Duodenal mucosa (tissue), 2 donors: ENCODE results near the gene EVL.

Experiments
- H3K27ac ChIP-seq: one replicate; pipeline ENCODE4 v1.7.0; 2013; ENCODE audit warnings: low read depth, low read length
- H3K27me3 ChIP-seq, 2 donors: one replicate each; pipeline ENCODE4 v1.7.0; 2013; ENCODE audit warnings: low read length in 2 of 2, control low read depth in 1 of 2; ENCODE audit not compliant: insufficient read depth in 2 of 2, control insufficient read depth in 1 of 2
- H3K36me3 ChIP-seq, 2 donors: one replicate each; pipeline ENCODE4 v1.7.0; 2013; ENCODE audit warnings: low read length in 2 of 2, control low read depth in 1 of 2; ENCODE audit not compliant: insufficient read depth in 2 of 2, control insufficient read depth in 1 of 2
- H3K4me1 ChIP-seq, 2 donors: one replicate each; pipeline ENCODE4 v1.7.0; 2013; ENCODE audit warnings: low read length in 2 of 2, control low read depth in 1 of 2; ENCODE audit not compliant: insufficient read depth in 2 of 2, control insufficient read depth in 1 of 2
- H3K4me3 ChIP-seq, 2 donors: one replicate each; pipeline ENCODE4 v1.7.0; 2013; ENCODE audit warnings: low read length in 2 of 2, low read depth in 1 of 2
- H3K9ac ChIP-seq, 2 donors: one replicate each; pipeline ENCODE4 v1.7.0; 2013; ENCODE audit warnings: low read length in 2 of 2, low read depth in 1 of 2
- H3K9me3 ChIP-seq, 2 donors: one replicate each; pipeline ENCODE4 v1.7.0; 2013; ENCODE audit warnings: low read length in 2 of 2, control low read depth in 1 of 2; ENCODE audit not compliant: control insufficient read depth in 1 of 2

Gene EVL

DNA sequence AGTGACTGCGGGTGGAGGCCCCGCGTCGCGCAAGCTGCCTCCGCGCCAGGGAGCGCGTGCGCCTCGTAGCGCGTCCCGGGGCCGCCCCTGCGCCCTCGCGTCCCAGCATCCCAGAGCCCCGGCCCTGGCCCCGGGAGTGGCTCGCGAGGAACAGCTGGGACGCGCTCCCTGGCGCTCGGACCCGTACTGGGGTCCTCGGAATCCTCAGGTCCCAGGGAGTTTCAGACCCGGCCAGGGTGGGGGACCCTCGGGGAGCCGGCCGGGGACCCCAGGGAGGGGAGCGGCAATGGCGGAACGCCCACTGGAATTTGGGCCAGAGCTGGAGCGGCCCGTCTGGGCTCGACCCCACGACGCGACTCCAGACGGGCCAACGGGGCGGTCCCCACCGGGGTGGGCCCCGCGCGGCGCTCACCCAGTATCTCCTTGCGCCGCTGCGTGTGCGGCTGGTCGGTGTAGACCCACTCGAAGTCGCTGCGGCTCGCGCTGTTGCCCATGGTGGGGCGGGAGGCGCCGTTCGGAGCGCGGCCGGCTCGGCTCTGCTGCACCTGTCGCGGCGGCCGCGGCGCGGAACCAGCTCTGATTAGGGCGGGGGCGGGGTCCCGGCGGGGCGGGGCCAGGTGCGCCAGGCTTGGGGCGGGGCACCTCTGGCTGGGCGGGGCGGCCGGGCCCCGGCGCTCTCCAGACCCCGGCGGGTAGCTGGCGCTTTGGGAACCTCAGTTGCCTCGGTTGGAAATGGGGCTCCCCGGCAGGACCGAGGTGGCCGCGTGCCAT is 94.1 kb downstream of the EVL start, which contains the start of gene DEGS2:
DEGS2 (minus strand) TSS at position 552 of the 771 bp plus-strand sequence; CDS start at position 494, 58 bp downstream.
- H3K4me3 ChIP-seq = peak within 1 kb of the TSS; percentile 71 to 72
- peak within 1 kb of the TSS; percentile 45 to 70 for H3K9ac ChIP-seq
- peaks cover 6% of the 10 kb centered on the region in 2 donors for H3K9me3 ChIP-seq
- peaks cover 0 to 8% of the 10 kb centered on the region in 2 donors for H3K27me3 ChIP-seq
- peak within 1 kb of the TSS; percentile 73 for H3K27ac ChIP-seq
- H3K4me1 ChIP-seq = peaks cover 26 to 31% of the 10 kb centered on the region in 2 donors
- no peaks in the 10 kb centered on the region for H3K36me3 ChIP-seq

DNA sequence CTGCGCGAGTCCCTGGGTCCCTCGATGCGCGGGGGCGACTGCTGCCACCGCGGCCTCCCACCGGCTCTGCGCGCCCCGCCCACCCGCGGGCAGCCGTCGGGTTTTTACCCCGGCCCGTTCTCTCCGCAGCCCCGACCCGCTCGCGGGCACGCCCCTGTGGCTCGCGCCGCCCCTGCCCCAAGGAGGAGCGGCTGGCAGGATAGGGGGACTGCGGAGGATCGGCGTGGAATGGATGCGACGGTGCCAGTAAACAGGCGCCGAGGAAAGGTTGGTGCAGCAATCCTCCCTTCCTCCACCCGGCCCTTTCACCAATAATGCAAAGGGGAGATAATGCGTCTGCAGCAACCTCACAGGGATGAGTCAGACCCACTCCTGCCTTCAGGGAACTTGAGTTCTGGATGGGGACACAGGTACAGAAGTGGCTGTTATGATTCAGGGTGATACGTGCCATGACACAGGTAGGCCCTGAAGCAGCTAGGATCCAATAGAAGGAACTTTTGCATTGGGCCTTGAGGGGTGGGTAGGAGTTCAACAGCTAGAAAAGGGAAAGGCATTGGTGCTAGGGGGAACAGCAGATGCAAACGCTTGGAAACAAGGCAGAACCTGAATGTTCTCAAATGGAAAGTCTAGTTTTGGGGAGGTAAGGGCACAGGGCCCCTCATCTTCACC is 94.8 kb downstream of the EVL start:
- Histone ChIP-seq H3K36me3 (no peaks in the 10 kb centered on the region), H3K4me1 (peaks cover 23 to 32% of the 10 kb centered on the region in 2 donors), H3K4me3 (peak overlapping the region; percentile 55 to 72), H3K9me3 (peaks cover 0 to under 1% of the 10 kb centered on the region in 2 donors), H3K27ac (no peak overlapping the region), H3K27me3 (peaks cover 0 to 8% of the 10 kb centered on the region in 2 donors), H3K9ac (no peak overlapping the region)

DNA sequence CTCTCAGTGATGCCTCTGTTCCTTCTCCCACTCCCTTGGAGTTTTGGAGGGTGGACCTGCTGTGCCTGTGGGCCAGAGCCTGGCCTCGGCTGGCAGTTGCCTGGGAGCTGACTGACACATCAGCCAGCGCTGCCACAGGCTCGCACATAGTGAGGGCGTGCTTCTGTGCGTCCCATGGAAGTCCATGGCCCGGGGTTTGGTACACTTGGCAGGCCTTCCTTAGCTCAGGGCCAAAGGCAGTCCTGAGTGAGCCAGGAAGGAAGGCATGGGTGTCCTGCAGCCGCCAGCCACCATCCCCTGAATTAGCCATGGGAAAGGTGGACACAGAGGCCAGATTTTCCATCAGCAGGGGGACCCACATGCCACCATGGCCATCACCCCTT is 95.3 kb downstream of the EVL start:
- H3K4me1 ChIP-seq = peaks cover 19 to 31% of the 10 kb centered on the region in 2 donors
- no peak overlapping the region for H3K9ac ChIP-seq
- no peak overlapping the region for H3K4me3 ChIP-seq
- H3K27ac ChIP-seq = no peak overlapping the region
- H3K27me3 ChIP-seq = peaks cover 0 to 8% of the 10 kb centered on the region in 2 donors
- no peaks in the 10 kb centered on the region for H3K9me3 ChIP-seq
- H3K36me3 ChIP-seq = no peaks in the 10 kb centered on the region

DNA sequence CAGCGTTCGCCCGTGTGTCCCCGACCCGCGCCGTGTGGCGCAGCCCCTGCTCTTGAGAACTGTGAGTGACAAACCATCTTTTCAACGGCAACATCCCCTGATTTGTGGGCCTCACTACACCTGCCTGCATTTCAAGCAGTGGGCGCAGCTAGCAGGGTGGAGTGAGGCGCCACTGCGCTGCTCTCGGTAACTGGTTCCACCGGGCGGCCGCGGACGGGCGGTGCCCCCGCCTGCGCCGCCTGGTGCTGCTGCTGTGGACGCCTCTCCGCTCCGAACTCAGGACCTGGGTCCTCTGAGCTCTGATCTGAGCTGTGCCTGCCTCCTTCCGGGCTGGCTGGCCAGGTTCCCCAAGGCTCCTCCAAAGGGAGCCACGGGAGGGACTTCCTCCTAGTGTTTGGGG is 100.2 kb downstream of the EVL start:
- Histone ChIP-seq H3K4me1 (peaks cover 5% of the 10 kb centered on the region in 2 donors), H3K9ac (no peak overlapping the region), H3K4me3 (peak overlapping the region in 1 of 2 donors; percentile 36), H3K9me3 (no peaks in the 10 kb centered on the region), H3K27me3 (peaks cover 0 to 3% of the 10 kb centered on the region in 2 donors), H3K36me3 (no peaks in the 10 kb centered on the region), H3K27ac (no peak overlapping the region)

DNA sequence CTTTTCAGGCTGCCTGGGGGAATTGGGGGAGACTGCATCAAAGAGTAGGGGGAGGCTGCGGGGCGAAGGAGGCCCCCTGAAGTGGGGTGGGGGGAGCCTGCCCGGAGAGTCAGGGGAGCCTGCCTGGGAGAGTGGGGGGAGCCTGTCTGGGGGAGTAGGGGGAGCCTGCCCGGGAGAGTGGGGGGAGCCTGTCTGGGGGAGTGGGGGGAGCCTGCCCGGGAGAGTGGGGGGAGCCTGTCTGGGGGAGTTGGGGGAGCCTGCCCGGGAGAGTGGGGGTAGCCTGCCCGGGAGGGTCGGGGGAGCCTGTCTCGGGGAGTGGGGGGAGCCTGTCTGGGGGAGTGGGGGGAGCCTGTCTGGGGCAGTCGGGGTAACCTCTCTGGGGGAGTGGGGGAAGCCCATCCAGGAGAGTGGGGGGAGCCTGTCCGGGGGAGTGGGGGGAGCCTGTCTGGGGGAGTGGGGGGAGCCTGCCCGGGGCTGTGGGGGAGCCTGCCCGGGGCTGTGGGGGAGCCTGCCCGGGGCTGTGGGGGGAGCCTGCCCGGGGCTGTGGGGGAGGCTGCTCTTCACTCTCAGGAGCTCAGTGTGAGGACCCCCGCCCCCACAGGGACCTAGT is 100.7 kb downstream of the EVL start:
- H3K27ac ChIP-seq = no peak overlapping the region
- peak overlapping the region; percentile 65 to 73 for H3K4me3 ChIP-seq
- H3K9me3 ChIP-seq = no peaks in the 10 kb centered on the region
- peaks cover 5% of the 10 kb centered on the region in 2 donors for H3K4me1 ChIP-seq
- peak overlapping the region; percentile 33 to 57 for H3K9ac ChIP-seq
- no peaks in the 10 kb centered on the region for H3K36me3 ChIP-seq
- no peaks in the 10 kb centered on the region for H3K27me3 ChIP-seq

DNA sequence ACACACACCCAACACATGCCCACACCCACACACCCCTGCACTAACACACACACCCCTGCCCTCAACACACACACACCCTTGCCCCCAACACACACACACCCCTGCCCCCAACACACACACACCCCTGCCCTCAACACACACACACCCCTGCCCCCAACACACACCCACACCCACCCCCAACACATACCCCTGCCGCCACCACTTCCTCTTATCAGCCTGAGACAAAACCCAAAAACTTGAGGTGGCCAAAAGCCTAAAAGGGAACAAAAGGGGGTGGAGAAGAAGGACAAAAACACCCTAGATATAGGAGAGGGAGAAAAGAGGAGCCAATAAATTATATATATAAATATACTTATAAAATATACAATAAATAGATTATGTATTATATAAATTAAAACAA is 103.3 kb downstream of the EVL start:
- H3K4me1 ChIP-seq = peaks cover 5% of the 10 kb centered on the region in 2 donors
- no peak overlapping the region for H3K9ac ChIP-seq
- no peak overlapping the region for H3K27ac ChIP-seq
- no peaks in the 10 kb centered on the region for H3K9me3 ChIP-seq
- no peaks in the 10 kb centered on the region for H3K36me3 ChIP-seq
- H3K4me3 ChIP-seq = no peak overlapping the region
- H3K27me3 ChIP-seq = peaks cover 0 to 6% of the 10 kb centered on the region in 2 donors

DNA sequence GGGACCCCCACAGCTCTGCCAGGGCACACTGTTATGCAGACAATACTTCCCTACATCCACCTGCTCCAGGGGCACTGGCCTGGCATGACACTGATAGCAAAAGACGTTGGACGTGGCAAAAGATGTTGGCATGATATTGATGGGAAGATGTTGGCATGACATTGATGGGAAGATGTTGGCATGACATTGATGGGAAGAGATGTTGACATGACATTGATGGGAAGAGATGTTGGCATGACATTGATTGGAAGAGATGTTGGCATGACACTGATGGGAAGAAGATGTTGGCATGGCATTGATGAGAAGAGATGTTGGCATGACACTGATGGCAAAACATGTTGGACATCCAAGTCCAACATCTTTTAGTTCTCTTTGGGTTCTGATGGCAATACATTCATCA is 105.7 kb downstream of the EVL start:
- Histone ChIP-seq H3K4me3 (no peak overlapping the region), H3K9ac (no peak overlapping the region), H3K27ac (no peak overlapping the region), H3K27me3 (peaks cover 0 to 6% of the 10 kb centered on the region in 2 donors), H3K36me3 (no peaks in the 10 kb centered on the region), H3K4me1 (peaks cover 0 to 10% of the 10 kb centered on the region in 2 donors), H3K9me3 (no peaks in the 10 kb centered on the region)

DNA sequence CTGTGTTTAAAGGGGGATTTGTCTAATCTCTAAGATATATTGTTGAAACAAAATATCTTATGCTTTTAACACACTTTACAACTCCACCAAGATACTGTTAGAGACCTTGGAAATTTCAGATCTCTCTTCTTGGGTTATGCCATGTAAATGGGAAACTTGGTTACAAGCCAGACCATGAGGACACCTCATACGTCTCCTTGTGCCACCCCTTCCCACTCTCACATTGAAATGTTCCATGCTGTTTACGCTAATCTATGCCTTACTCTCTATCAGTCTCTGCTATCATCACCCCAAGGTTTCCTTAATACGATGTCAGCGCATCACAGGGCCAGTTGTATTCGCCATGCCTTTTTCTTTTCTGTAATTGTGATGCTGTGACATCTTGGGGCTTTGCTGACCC is 107.6 kb downstream of the EVL start:
- Histone ChIP-seq H3K36me3 (no peaks in the 10 kb centered on the region), H3K4me1 (peaks cover 5 to 7% of the 10 kb centered on the region in 2 donors), H3K9ac (no peak overlapping the region), H3K27me3 (peaks cover 0 to 6% of the 10 kb centered on the region in 2 donors), H3K27ac (no peak overlapping the region), H3K9me3 (no peaks in the 10 kb centered on the region), H3K4me3 (no peak overlapping the region)

DNA sequence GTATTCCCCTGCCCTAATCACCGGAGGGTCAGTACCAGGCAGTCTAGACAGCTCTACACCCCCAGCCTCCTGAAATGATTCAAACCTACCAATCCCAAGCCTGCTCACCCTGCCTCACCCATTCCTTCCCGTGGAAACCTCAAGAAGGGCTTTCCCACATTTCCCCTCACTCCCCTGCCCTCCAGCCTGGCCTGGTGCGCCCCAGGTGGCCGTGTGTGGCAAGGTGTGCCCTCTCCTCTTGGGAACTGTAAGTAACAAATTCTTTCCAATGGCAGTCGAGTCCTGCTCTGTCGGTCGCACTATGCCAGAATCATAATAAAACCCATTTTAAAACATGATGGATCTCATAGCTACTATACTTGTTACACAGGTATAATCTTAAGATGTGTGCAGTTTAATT is 108.1 kb downstream of the EVL start:
- H3K4me1 ChIP-seq = peaks cover 9 to 10% of the 10 kb centered on the region in 2 donors
- H3K27me3 ChIP-seq = peaks cover 0 to 6% of the 10 kb centered on the region in 2 donors
- no peak overlapping the region for H3K27ac ChIP-seq
- no peaks in the 10 kb centered on the region for H3K9me3 ChIP-seq
- no peaks in the 10 kb centered on the region for H3K36me3 ChIP-seq
- no peak overlapping the region for H3K9ac ChIP-seq
- H3K4me3 ChIP-seq = no peak overlapping the region

DNA sequence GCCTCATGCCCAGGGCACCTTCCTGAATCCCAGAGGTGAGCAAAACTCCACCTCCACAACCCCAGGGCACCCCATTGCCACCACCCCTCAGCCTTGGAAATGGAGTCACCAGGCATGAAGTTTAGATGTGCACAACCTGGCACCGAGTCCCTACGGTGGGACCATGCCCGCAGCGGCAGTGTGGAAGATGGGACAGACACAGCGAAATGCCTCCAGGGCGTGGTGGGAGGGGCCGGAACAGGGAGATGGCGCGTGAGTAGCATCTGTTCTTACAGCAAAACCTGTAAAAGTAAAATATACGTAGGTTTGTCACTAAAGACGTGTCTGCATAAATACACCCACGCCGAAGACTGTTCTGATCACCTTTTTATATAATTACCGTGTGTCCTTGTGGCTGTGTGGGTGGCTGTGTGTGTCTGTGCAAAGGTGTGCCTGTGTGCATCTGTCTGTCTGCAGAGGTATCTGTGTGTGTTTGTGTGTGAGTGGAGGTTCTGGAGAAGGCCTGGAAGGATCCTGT is 111.6 kb downstream of the EVL start:
- Histone ChIP-seq H3K9ac (no peak overlapping the region), H3K9me3 (no peaks in the 10 kb centered on the region), H3K27me3 (peaks cover 0 to 6% of the 10 kb centered on the region in 2 donors), H3K27ac (no peak overlapping the region), H3K4me3 (no peak overlapping the region), H3K4me1 (peaks cover 16 to 17% of the 10 kb centered on the region in 2 donors), H3K36me3 (no peaks in the 10 kb centered on the region)
